Naive thymus-derived CD4-positive, alpha-beta T cell (primary cell): ENCODE measurements around the gene MRPL23. TPM values are rescaled to one million over a fixed set of nuclear protein-coding genes. Genes with fewer than 3 reads are reported as not detected.

Experiments used
- ATAC-seq: fragments of 150-1000 bp; cut with Tn5 transposase; 2 replicates; pipeline ENCODE4 v1.10.0; 2021; ENCODE audit warnings: mild to moderate bottlenecking, moderate library complexity
- CTCF ChIA-PET: fragments of 350-600 bp; sonication (Branson Sonifier 250); formaldehyde crosslinking; loops from one replicate; lab custom pipeline; 2021; ENCODE audit warnings: antibody characterized with exemption; lab: Charles Lee
- POLR2A ChIA-PET: fragments of 350-600 bp; sonication (Branson Sonifier 250); formaldehyde crosslinking; loops from one replicate; lab custom pipeline; 2021; ENCODE audit warnings: antibody characterized with exemption, inconsistent platforms; lab: Charles Lee
- DNase-seq, 9 donors: peaks; one replicate each; pipeline versions ENCODE4 v3.0.0 to v3.0.0-alpha.2; 2020 to 2022; ENCODE audit warnings: mixed read lengths in 1 of 9
- H3K27ac ChIP-seq: one replicate; pipeline ENCODE4 v1.7.0; 2013; ENCODE audit warnings: mild to moderate bottlenecking, low read depth, low read length, moderate library complexity
- H3K27me3 ChIP-seq, 2 donors: one replicate each; pipeline ENCODE4 v1.7.0; 2013; ENCODE audit warnings: low read length in 2 of 2, mild to moderate bottlenecking in 2 of 2, moderate library complexity in 2 of 2; ENCODE audit not compliant: control insufficient read depth in 2 of 2, insufficient read depth in 2 of 2
- H3K36me3 ChIP-seq, 3 experiments: 1 replicate in 2 of 3; 2 replicates in 1 of 3; pipeline ENCODE4 v1.7.0; 2013; ENCODE audit warnings: low read length in 3 of 3, mild to moderate bottlenecking in 3 of 3, moderate library complexity in 1 of 3; ENCODE audit not compliant: insufficient read depth in 3 of 3, control insufficient read depth in 2 of 3
- H3K4me1 ChIP-seq, 2 donors: one replicate each; pipeline ENCODE4 v1.7.0; 2013; ENCODE audit warnings: low read length in 2 of 2, mild to moderate bottlenecking in 2 of 2, moderate library complexity in 1 of 2; ENCODE audit not compliant: control insufficient read depth in 2 of 2, insufficient read depth in 2 of 2
- H3K4me3 ChIP-seq: 2 replicates; pipeline ENCODE4 v1.7.0; 2013; ENCODE audit warnings: mild to moderate bottlenecking, low read length
- H3K9me3 ChIP-seq, 3 experiments: 1 replicate in 2 of 3; 2 replicates in 1 of 3; pipeline ENCODE4 v1.7.0; 2013; ENCODE audit warnings: low read length in 3 of 3; ENCODE audit not compliant: control insufficient read depth in 2 of 3
- H3K27ac Mint-ChIP-seq, 9 donors: one replicate each; pipeline ENCODE4 v1.8.0; 2020 to 2022; ENCODE audit warnings: mixed read lengths in 9 of 9, mild to moderate bottlenecking in 8 of 9, moderate library complexity in 5 of 9, inconsistent platforms in 2 of 9
- H3K27me3 Mint-ChIP-seq, 5 donors: one replicate each; pipeline ENCODE4 v1.8.0; 2021 to 2022; ENCODE audit warnings: mixed read lengths in 5 of 5, mild to moderate bottlenecking in 1 of 5
- H3K36me3 Mint-ChIP-seq, 5 donors: one replicate each; pipeline ENCODE4 v1.8.0; 2020 to 2022; ENCODE audit warnings: mixed read lengths in 5 of 5, mild to moderate bottlenecking in 3 of 5, inconsistent platforms in 1 of 5
- H3K4me1 Mint-ChIP-seq, 7 donors: one replicate each; pipeline ENCODE4 v1.8.0; 2020 to 2022; ENCODE audit warnings: mixed read lengths in 7 of 7, mild to moderate bottlenecking in 3 of 7, inconsistent platforms in 1 of 7
- H3K4me3 Mint-ChIP-seq, 10 donors: one replicate each; pipeline ENCODE4 v1.8.0; 2020 to 2022; ENCODE audit warnings: mild to moderate bottlenecking in 10 of 10, mixed read lengths in 10 of 10, moderate library complexity in 6 of 10, inconsistent platforms in 2 of 10
- H3K9me3 Mint-ChIP-seq, 11 donors: one replicate each; pipeline ENCODE4 v1.8.0; 2020 to 2022; ENCODE audit warnings: mixed read lengths in 11 of 11, mild to moderate bottlenecking in 4 of 11, inconsistent platforms in 1 of 11, moderate library complexity in 1 of 11
- intact Hi-C, 2 donors: fragments of 100-400 bp; cut with micrococcal nuclease; formaldehyde crosslinking; loops; one replicate each; pipeline ENCODE4 v1.15.1; 2023
- polyA plus RNA-seq, 2 donors: library from polyadenylated mRNA; unstranded; fragments of 300-500 nt; fragmentation: Illumina TruSeq; gene quantifications; one replicate each; pipeline ENCODE4 v1.2.3, GENCODE V29; 2021
- total RNA-seq, 6 experiments: library from RNA in 5 of 6; stranded (reverse) in 5 of 6; gene quantifications; 1 replicate in 5 of 6; 2 replicates in 1 of 6; pipeline ENCODE4 v1.2.3 and lab custom pipeline; 2021 to 2026

Gene MRPL23
- total and polyA plus RNA-seq, 7 experiments from 2014 or later = 11.3 to 54.8 (median 46.9) TPM

GRCh38 chr11:1927848-1928469 lies 19.2 kb upstream of the MRPL23 start:
- H3K27ac Mint-ChIP-seq = no peak overlapping the region
- ATAC-seq (no peak), DNase-seq (no peak)
- no peak overlapping the region for H3K4me3 Mint-ChIP-seq
- H3K4me1 ChIP-seq = no peaks in the 10 kb centered on the region
- ChIA-PET CTCF (no interaction called here), POLR2A (no interaction called here)
- H3K27me3 Mint-ChIP-seq = peaks cover 0 to 9% (median 7%) of the 10 kb centered on the region in 5 donors
- H3K36me3 Mint-ChIP-seq = no peaks in the 10 kb centered on the region
- H3K27ac ChIP-seq = no peak overlapping the region
- H3K27me3 ChIP-seq = no peaks in the 10 kb centered on the region
- H3K4me1 Mint-ChIP-seq = peaks cover 0 to 16% (median 11%) of the 10 kb centered on the region in 7 donors
- intact Hi-C loops = no loop called here
- H3K36me3 ChIP-seq = no peaks in the 10 kb centered on the region
- H3K9me3 Mint-ChIP-seq = peaks cover 0 to 2% (median 0%) of the 10 kb centered on the region in 11 donors
- no peak overlapping the region for H3K4me3 ChIP-seq
- no peaks in the 10 kb centered on the region for H3K9me3 ChIP-seq

GRCh38 chr11:1928470-1928890 lies 18.7 kb upstream of the MRPL23 start:
- H3K27ac Mint-ChIP-seq = no peak overlapping the region
- no peak for DNase-seq
- H3K36me3 ChIP-seq = no peaks in the 10 kb centered on the region
- no peak for ATAC-seq
- no peaks in the 10 kb centered on the region for H3K9me3 ChIP-seq
- intact Hi-C loops = no loop called here
- H3K4me1 Mint-ChIP-seq = peaks cover 0 to 16% (median 11%) of the 10 kb centered on the region in 7 donors
- no peaks in the 10 kb centered on the region for H3K4me1 ChIP-seq
- H3K27ac ChIP-seq = no peak overlapping the region
- H3K27me3 Mint-ChIP-seq = peaks cover 0 to 9% (median 6%) of the 10 kb centered on the region in 5 donors
- no peak overlapping the region for H3K4me3 ChIP-seq
- no peaks in the 10 kb centered on the region for H3K27me3 ChIP-seq
- no peak overlapping the region for H3K4me3 Mint-ChIP-seq
- CTCF ChIA-PET = no interaction called here
- H3K9me3 Mint-ChIP-seq = peaks cover 0 to 2% (median 0%) of the 10 kb centered on the region in 11 donors
- POLR2A ChIA-PET = no interaction called here
- peaks cover 0 to 1% (median 0%) of the 10 kb centered on the region in 5 donors for H3K36me3 Mint-ChIP-seq

- H3K36me3 ChIP-seq = no peaks in the 10 kb centered on the region
- no peak for ATAC-seq
- no peak overlapping the region for H3K4me3 ChIP-seq
- no peak for DNase-seq
- no peaks in the 10 kb centered on the region for H3K27me3 ChIP-seq
- H3K9me3 ChIP-seq = no peaks in the 10 kb centered on the region
- intact Hi-C loops = no loop called here
- H3K4me1 ChIP-seq = no peaks in the 10 kb centered on the region
- POLR2A ChIA-PET = interaction anchor here (0.7 kb wide), 1 partner anchor 40 kb away, joined by 3 read pairs; no protein-coding TSS in a partner anchor
- H3K4me1 Mint-ChIP-seq = peaks cover 0 to 10% (median 6%) of the 10 kb centered on the region in 7 donors
- H3K4me3 Mint-ChIP-seq = no peak overlapping the region
- no peak overlapping the region for H3K27ac ChIP-seq
- CTCF ChIA-PET = no interaction called here
- peaks cover 0 to 2% (median 0%) of the 10 kb centered on the region in 11 donors for H3K9me3 Mint-ChIP-seq
- no peak overlapping the region for H3K27ac Mint-ChIP-seq
- H3K36me3 Mint-ChIP-seq = peaks cover 0 to 3% (median 0%) of the 10 kb centered on the region in 5 donors
- H3K27me3 Mint-ChIP-seq = peaks cover 0 to 9% (median 1%) of the 10 kb centered on the region in 5 donors
Measured at GRCh38 chr11:1928891-1929541, 18.1 kb upstream of the MRPL23 start.

GRCh38 chr11:1929621-1930461 lies 17.3 kb upstream of the MRPL23 start:
- Histone ChIP-seq H3K9me3 (no peaks in the 10 kb centered on the region), H3K36me3 (no peaks in the 10 kb centered on the region), H3K4me1 (no peaks in the 10 kb centered on the region), H3K27ac (no peak overlapping the region), H3K4me3 (no peak overlapping the region), H3K27me3 (no peaks in the 10 kb centered on the region)
- Mint-ChIP-seq H3K4me1 (peaks cover 0 to 10% (median 5%) of the 10 kb centered on the region in 7 donors), H3K9me3 (peaks cover 0 to 2% (median 0%) of the 10 kb centered on the region in 11 donors), H3K36me3 (peaks cover 0 to 6% (median 0%) of the 10 kb centered on the region in 5 donors), H3K27me3 (peaks cover 0 to 9% (median 0%) of the 10 kb centered on the region in 5 donors), H3K4me3 (peak overlapping the region in 2 of 10 donors; percentile 22 to 26), H3K27ac (no peak overlapping the region)
- ChIA-PET CTCF (no interaction called here), POLR2A (interaction anchor here (0.7 kb wide), 1 partner anchor 41 kb away, joined by 3 read pairs; no protein-coding TSS in a partner anchor)
- no peak for ATAC-seq
- intact Hi-C loops = no loop called here
- DNase-seq = no peak

- H3K27ac Mint-ChIP-seq = peak overlapping the region in 2 of 9 donors; percentile 66 to 87
- Histone ChIP-seq H3K4me3 (no peak overlapping the region), H3K4me1 (no peaks in the 10 kb centered on the region), H3K27me3 (no peaks in the 10 kb centered on the region), H3K27ac (no peak overlapping the region), H3K9me3 (no peaks in the 10 kb centered on the region), H3K36me3 (no peaks in the 10 kb centered on the region)
- ChIA-PET CTCF (no interaction called here), POLR2A (no interaction called here)
- DNase-seq (no peak), ATAC-seq (no peak)
- peaks cover 0 to 2% (median 0%) of the 10 kb centered on the region in 11 donors for H3K9me3 Mint-ChIP-seq
- H3K4me1 Mint-ChIP-seq = peaks cover 0 to 10% (median 5%) of the 10 kb centered on the region in 7 donors
- H3K36me3 Mint-ChIP-seq = peaks cover 0 to 6% (median 0%) of the 10 kb centered on the region in 5 donors
- intact Hi-C loops = no loop called here
- H3K27me3 Mint-ChIP-seq = peaks cover 0 to 9% (median 0%) of the 10 kb centered on the region in 5 donors
- peak overlapping the region in 2 of 10 donors; percentile 22 to 26 for H3K4me3 Mint-ChIP-seq
Measured at GRCh38 chr11:1930462-1930830, 16.7 kb upstream of the MRPL23 start.

GRCh38 chr11:1931341-1932104 lies 15.6 kb upstream of the MRPL23 start:
- H3K9me3 Mint-ChIP-seq = peaks cover 0 to 2% (median 0%) of the 10 kb centered on the region in 11 donors
- intact Hi-C loops = no loop called here

More at GRCh38 chr11:1931341-1932104, 15.6 kb upstream of the MRPL23 start:
- no peak overlapping the region for H3K27ac ChIP-seq
- no peak for ATAC-seq
- H3K27me3 ChIP-seq = no peaks in the 10 kb centered on the region
- no peak for DNase-seq
- Mint-ChIP-seq H3K27ac (peak overlapping the region in 2 of 9 donors; percentile 20 to 28), H3K36me3 (peaks cover 0 to 6% (median 0%) of the 10 kb centered on the region in 5 donors), H3K27me3 (peaks cover 0 to 9% (median 0%) of the 10 kb centered on the region in 5 donors), H3K4me1 (peaks cover 0 to 10% (median 5%) of the 10 kb centered on the region in 7 donors), H3K4me3 (no peak overlapping the region)
- H3K9me3 ChIP-seq = no peaks in the 10 kb centered on the region
- POLR2A ChIA-PET = no interaction called here
- CTCF ChIA-PET = no interaction called here
- no peaks in the 10 kb centered on the region for H3K36me3 ChIP-seq
- no peaks in the 10 kb centered on the region for H3K4me1 ChIP-seq
- H3K4me3 ChIP-seq = no peak overlapping the region
